SK-MEL-5 (cell line): ENCODE measurements around the gene IL1RAPL1. TPM values are rescaled to one million over a fixed set of nuclear protein-coding genes. Genes with fewer than 3 reads are reported as not detected.
A peak's percentile ranks its signal among the peaks of the same experiment; 100 is the strongest.
"Not testable (repeated sequence)": the region's sequence is repeated elsewhere in the genome, so short reads cannot be mapped to it uniquely, and the experiment has no call there.

Experiments used
- DNase-seq: peaks from one replicate; pipeline ENCODE4 v3.0.0-alpha.2; 2016; ENCODE audit warnings: low read depth, low spot score
- in situ Hi-C: cut with HindIII; loops from 2 replicates; pipeline ENCODE4 v1.10.0; 2016; ENCODE audit warnings: low sequenced_read_pairs, high pct_unique_total_duplicates, low pct_unique_long_range_greater_than_20kb
- total RNA-seq: library from RNA; depleted of rRNA; stranded (reverse); fragments of >200 nt; shearing (Covaris generic); gene quantifications from 2 replicates; pipeline ENCODE4 v1.2.3, GENCODE V29; 2014

Gene IL1RAPL1
- total RNA-seq, 1 experiment from 2014 or later: 0.32 TPM

DNA sequence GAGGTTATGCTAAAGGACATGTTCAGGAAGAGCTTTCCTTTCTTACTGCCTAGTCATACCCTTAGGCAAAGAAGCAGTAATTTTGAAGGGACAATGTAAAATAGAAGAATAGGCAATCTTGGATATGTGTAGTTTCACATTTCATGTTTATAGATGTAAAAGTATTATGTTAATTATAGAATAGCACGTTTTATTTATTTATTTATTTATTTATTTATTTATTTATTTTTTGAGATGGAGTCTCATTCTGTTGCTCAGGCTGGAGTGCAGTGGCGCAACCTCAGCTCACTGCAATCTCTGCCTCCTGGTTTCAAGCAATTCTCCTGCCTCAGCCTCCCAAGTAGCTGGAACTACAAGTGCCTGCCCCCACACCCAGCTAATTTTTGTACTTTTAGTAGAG, 535.6 kb downstream of the IL1RAPL1 start:
- in situ Hi-C loops, DNase-seq: not testable (repeated sequence)

DNA sequence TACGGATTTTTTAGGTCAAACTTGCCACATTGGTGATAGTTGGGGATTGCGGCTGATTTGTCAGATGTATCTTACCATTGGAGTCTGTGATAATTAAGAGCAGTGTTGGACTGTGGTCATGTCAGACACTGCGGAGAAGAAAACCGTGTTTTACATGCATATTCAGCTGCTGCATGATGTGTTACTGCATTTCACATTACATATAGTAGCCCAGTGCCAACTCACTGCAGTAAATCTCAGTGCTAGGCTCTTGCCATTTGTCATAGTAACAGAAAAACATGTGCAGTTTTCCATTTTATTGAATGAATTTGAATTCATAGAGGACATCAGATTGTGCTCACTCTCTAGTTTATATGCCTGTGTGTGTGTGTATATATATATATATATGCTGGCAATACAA, 543.7 kb downstream of the IL1RAPL1 start:
- in situ Hi-C loops: no loop called here
- DNase-seq: no peak

DNA sequence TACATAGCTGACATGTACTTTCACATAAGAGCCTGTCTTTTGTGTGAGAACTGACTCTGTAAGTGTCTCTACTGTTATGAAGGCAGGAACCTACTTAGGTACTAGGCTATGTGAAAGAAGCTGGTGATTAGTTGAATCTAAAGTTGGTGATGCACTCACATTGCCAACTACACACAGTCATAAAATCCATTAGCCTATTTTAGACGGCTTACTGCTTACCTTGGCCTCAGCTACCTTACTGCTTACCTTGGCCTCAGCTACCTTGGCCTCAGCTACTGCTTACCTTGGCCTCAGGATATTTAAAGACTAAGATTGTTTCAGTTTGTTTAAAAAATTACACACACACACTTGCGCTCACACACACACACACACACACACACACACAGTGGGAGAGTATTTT, 549.7 kb downstream of the IL1RAPL1 start:
- DNase-seq: no peak
- in situ Hi-C loops: no loop called here

DNA sequence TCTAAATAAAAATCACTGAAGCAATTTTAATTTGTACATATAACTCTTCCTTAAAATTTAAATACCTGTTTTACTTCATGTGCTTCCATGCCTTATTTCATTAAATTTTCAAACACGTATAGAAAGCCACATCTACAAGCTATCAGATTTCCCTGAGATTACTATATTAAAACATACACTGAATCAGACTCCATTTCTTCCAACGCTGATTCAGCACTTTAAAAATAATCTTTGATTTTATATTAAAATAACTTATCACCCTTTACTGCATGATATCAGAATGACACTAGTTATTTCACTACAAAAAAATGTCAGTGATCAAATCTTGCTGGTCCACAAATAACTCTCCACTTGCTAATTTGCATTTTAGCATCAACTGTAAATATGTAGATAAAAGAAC, 550.8 kb downstream of the IL1RAPL1 start:
- DNase-seq: no peak
- in situ Hi-C loops: no loop called here

DNA sequence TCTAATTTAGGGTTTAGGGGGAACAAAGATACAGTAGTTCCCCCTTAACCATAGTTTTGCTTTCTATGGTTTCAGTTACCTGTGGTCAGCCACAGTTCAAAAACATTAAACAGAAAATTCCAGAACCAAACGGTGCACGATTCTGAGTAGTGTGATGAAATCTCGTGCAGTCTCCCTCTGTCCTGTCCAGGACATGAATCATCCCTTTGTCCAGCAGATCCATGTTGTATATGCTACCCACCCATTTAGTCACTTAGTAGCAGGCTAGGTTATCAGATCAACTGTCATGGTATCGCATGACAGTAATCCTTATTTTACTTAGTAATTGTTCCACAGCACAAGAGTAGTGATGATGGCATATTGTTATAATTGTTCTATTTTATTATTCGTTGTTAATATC, 556.1 kb downstream of the IL1RAPL1 start:
- in situ Hi-C loops: no loop called here
- no peak for DNase-seq

DNA sequence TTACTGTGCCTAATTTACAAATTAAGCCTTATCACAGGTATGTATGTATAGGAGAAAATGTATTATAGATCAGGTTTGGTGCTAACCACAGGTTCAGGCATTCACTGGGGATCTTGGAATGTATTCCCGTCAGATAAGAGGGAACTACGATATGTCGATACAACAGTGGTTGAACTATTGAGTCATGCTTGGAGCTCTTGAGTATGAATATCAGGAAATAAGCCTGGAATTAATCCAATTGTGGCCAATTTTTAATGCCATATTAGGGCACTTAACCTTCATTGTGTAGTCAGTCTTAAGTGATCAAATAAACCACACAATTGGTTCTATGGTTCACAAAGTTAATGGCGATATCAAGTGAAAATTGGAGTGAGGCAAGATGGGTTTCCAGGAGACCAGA, 556.5 kb downstream of the IL1RAPL1 start:
- in situ Hi-C loops: no loop called here
- DNase-seq: no peak

DNA sequence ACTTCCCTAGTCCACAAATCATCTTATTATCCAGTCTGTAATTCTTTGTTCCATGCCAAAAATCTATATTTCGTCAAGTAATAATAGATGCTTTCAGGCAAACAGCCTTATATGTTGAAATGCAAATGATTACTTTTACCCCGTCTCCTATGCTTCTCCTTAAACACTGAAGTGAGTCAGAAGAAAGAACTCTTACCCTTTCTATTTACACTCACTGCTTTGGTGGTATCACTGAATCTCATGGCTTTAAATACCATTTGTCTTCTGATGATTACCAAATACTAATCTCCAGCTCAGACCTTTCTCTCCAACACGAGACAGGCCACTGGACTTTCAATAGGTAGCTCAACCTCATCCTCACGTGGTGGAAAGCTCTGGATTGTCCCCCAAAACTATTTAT, 558.1 kb downstream of the IL1RAPL1 start:
- DNase-seq: no peak
- in situ Hi-C loops: no loop called here

DNA sequence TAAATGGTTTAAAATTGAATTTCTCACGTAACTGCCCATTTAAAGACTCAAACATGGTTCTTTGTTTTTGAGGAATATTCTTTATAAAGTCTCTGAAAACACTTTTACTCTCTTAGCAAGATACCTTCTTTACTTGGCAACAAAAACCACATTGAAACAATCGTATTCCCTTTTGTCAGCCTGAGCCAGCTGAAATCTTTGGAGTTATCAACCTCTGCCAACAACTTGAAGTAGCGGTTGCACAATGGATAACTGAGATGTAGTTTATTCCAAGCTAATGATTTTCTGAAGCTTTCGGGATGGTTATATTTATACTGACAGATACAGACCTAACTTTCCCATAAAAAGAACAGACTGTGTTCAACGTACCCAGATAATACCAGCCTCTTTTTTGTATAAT, 561.3 kb downstream of the IL1RAPL1 start:
- in situ Hi-C loops: no loop called here
- no peak for DNase-seq

DNA sequence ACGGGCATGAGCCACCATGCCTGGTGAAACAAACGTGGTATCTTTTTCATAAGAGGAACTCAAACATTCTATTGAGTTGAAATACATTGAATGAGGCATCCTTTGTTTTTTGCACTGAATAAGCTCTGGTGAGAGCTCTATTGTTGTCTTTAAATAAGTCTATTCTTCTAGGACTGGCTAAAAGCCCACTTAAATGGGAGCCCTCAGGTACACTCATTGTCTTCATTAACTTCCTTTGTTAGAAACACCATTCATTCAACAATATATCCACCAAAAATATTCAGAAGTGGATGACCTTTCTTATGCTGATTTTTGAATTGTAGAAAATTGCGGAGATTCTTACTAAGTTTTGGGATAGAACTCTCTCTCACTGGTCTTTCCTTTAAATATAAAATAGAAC, 568.0 kb downstream of the IL1RAPL1 start:
- no peak for DNase-seq
- in situ Hi-C loops: no loop called here

DNA sequence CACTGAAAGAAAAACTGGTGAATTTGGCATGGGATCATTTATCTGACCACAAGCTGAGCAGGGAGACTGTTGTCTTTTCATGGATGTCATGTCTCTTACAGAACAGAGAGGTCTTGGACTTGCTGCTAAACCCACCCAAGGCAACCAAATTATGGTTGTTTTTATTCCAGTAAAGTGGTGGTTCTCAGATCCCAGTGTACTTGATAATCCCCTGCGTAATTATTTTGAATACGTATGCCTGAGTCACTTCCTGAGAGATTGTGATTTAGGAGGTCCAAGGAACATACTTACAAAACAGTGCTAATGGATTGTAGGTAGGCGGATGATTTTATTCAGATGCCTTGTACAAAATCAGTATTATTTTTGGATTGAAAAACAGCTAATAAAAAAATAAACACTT, 585.6 kb downstream of the IL1RAPL1 start:
- no peak for DNase-seq
- in situ Hi-C loops: no loop called here

DNA sequence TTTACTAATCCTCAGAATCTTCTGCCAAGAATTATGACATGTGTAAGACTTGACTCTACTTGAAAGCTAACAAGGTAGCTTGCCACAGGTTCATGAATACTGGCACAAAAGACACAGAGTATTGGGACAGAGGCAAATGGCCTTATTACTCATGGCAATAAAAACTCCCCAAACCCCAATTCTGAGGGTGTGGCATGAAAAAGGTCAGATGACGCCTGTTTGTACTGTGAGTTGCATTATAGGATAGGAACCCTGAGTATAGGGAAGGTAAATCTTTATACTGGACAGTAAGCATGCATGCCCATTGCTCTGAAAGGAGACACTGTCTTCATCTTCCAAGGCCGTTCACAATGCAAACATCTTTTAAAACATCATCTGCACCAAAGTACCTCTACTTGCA, 600.0 kb downstream of the IL1RAPL1 start:
- in situ Hi-C loops: no loop called here
- DNase-seq: no peak

DNA sequence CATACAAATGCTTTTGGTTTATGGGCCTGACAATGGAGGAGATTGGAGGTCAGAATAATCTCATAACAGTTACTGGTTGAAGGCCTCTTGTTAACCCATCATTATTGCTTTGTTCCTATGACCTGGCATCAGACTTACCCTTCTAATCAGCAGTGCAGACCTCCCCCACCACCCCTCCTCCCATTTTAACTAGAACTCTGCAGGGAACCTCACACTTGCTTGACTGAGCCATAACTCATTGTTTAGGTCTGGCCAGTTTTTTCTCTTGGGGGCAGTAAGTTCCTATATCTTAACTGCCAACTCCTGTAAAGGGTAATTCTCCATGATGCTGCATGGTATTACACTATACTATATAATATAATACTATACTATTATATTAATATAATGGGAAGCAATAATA, 609.3 kb downstream of the IL1RAPL1 start:
- in situ Hi-C loops: no loop called here
- no peak for DNase-seq

DNA sequence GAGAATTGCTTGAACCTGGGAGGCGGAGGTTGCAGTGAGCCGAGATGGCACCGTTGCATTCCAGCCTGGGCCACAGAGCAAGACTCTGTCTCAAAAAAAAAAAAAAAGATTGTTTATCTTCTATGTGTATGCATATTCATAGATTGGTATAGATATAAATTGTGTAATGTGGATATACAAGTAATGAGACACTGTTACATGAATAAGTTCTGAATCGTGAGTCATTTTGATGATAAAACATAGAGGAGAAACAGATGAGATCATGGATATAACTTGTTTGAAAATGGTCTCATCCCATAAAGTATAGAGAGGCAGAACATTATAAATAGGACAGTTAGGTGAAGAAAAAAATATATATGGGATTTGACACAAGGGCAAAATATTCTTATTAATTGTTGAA, 628.0 kb downstream of the IL1RAPL1 start:
- no peak for DNase-seq
- in situ Hi-C loops: no loop called here

DNA sequence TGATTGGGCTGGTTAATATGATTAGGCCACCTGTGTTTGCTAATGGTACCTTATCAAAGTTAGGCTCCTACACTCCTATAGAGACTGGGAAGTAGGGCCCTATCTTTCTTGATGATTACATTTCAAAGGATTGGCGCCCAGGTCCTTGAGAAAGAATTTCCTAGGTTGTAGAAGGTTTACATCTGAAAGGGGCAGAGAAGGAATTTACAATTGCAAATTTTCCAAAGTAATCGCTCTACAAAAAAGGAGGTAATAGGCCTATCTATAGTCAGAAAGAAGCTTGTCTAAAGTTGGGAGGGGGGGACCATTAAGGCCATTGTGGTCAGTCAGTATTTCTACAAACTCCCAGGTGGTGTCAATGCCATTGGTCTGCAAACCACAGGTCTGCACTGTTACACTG, 638.4 kb downstream of the IL1RAPL1 start:
- in situ Hi-C loops: no loop called here
- DNase-seq: no peak

DNA sequence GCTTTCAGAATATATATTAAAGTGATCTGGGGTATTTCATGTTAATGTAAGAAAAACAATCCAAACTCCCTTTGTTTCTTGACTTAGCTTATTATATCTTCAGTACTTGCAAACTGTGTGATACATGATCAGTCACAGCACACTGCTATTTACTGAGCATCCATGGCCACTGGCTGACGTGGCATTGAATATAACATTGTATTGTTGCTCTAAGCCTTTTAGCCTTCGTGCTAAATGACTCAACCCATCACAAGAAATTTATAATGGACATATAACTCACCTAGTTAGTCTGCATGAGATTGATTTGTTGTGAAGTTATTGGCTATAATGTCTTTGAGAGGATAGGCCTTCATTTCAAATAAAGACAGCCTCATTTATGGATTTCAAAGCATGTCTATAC, 642.6 kb downstream of the IL1RAPL1 start:
- in situ Hi-C loops: no loop called here

DNA sequence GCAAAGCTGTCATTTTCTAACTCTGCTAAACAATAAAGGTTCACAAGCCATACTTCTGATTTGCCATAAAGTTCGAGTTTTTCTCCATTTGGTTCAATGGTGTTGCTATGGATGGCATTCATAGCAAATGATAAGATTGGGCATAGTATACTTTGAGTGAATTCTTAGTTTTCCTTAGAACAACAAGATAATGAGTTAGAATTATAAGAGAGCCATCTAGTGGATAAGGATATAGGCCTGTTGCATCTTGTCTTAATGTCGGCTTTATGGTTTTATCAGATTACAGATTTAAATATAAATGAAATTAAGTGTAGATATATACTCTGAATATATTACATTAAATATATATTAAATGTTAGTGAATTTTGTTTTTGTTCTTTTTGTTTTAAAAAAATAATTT, 644.6 kb downstream of the IL1RAPL1 start:
- peak; percentile 9 for DNase-seq

More for the DNA sequence above, 642.6 kb downstream of the IL1RAPL1 start:
- DNase-seq: no peak

DNA sequence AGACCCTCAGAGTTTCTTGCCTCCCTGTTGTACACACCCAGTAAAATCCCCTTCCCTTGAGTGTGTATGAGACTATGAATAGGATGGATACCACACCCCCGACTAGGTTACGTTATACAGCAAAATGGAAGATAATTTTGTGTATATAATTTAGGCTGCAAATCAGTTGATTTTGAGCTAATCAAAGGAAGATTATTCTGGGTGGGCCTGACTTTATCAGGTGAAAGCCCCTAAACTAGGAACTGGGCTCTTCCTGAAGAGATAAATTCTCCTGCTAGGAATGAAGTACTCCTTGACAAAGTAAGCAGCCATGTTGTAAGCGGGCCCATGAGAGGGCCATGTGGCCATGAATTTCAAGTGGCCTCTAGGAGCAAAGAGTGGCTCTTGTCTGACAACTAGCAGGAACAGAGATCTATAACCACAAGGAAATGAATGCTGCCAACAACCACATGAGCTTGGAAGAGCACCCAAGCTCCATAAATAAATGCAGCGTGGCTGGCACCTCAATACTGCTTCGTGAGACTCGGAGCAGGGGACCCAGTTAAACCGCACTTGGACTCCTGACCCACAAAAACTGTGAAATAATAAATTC, 646.4 kb downstream of the IL1RAPL1 start:
- no peak for DNase-seq
- in situ Hi-C loops: no loop called here

More for the DNA sequence above, 644.6 kb downstream of the IL1RAPL1 start:
- in situ Hi-C loops: no loop called here

DNA sequence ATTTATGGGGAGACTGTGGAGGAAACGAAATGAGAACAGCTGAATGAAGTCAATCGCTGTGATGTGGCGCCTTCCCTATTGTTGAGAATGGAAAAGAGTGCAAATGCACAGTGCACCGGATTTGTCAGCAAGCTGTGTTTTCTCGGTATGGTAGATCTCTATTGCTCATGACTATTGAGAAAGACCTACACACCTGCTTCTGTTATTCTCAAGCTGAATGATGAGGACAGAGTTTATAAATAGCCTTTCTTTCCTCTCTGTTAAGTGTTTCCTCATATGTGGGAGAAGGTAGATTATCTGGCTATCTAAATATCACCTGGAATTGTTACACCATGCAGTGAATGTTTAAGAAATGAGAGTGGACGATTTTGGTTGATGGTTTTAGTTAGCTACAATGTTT, 650.7 kb downstream of the IL1RAPL1 start:
- DNase-seq: no peak
- in situ Hi-C loops: no loop called here

DNA sequence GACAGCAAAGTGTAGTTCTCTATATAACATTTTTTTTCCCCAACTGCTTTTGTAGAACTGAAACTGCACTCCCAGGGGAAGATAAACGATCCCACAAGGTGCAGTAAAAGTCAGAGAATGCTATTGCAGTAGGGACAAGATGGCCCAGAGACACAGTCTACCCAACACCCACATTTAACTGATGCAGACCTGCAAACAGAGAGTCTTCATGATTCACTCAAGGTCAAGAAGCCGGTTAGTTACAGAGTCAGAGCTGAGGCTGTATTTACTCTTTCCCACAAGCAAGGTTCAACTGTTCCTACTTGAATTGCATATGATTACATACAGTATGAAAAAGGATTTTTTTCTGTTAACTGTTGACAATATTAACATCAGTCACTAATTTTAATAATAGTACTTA, 654.6 kb downstream of the IL1RAPL1 start:
- in situ Hi-C loops: no loop called here
- DNase-seq: no peak

DNA sequence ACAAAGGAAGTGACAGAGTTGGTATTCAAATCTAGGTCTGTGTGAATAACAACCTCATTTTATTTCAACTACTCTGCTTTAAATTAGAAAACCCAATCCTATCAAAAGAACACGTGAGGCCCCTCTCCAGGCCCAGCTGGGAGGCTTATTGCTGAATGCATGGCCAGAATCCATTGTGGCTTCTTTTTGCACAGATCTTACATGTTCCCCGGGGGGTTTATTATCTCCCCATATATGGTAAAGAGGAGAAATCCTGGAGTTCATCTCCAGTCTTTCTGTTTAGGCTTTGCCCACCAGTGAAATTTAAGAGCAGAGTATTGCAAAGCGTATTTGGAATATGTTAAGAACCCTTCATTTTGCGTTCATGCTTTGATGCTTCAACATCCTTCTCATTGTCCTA, 655.6 kb downstream of the IL1RAPL1 start:
- no peak for DNase-seq
- in situ Hi-C loops: no loop called here
